ENCODE measurements around the gene PHLPP1.

Gene PHLPP1

GRCh38 chr18:62810682-62811081, 95.3 kb downstream of the PHLPP1 start:
- Mint-ChIP-seq H3K27me3 (no peaks in the 10 kb centered on the region), H3K4me3 (no peak overlapping the region), H3K4me1 (no peaks in the 10 kb centered on the region), H3K36me3 (no peaks in the 10 kb centered on the region), H3K27ac (no peak overlapping the region), H3K9me3 (no peaks in the 10 kb centered on the region)
- DNase-seq: no peak
- CTCF ChIA-PET: interaction anchor here (1.2 kb wide), 1 partner anchor 147 kb away, joined by 3 read pairs; no protein-coding TSS in a partner anchor

GRCh38 chr18:62811674-62812073, 96.3 kb downstream of the PHLPP1 start:
- no peaks in the 10 kb centered on the region for H3K27me3 Mint-ChIP-seq
- H3K36me3 Mint-ChIP-seq: no peaks in the 10 kb centered on the region
- H3K4me1 Mint-ChIP-seq: no peaks in the 10 kb centered on the region
- no peak for DNase-seq
- H3K4me3 Mint-ChIP-seq: no peak overlapping the region
- CTCF ChIA-PET: no interaction called here
- no peak overlapping the region for H3K27ac Mint-ChIP-seq
- H3K9me3 Mint-ChIP-seq: no peaks in the 10 kb centered on the region

GRCh38 chr18:62812242-62812641, 96.9 kb downstream of the PHLPP1 start:
- no peaks in the 10 kb centered on the region for H3K27me3 Mint-ChIP-seq
- H3K4me1 Mint-ChIP-seq: no peaks in the 10 kb centered on the region
- H3K36me3 Mint-ChIP-seq: no peaks in the 10 kb centered on the region
- no peak overlapping the region for H3K4me3 Mint-ChIP-seq
- H3K27ac Mint-ChIP-seq: no peak overlapping the region
- H3K9me3 Mint-ChIP-seq: no peaks in the 10 kb centered on the region
- no peak for DNase-seq
- CTCF ChIA-PET: no interaction called here

- H3K27me3 Mint-ChIP-seq: no peaks in the 10 kb centered on the region
- no peaks in the 10 kb centered on the region for H3K9me3 Mint-ChIP-seq
- no peaks in the 10 kb centered on the region for H3K4me1 Mint-ChIP-seq
- CTCF ChIA-PET: no interaction called here
- H3K4me3 Mint-ChIP-seq: no peak overlapping the region
- DNase-seq: no peak
- no peak overlapping the region for H3K27ac Mint-ChIP-seq
- H3K36me3 Mint-ChIP-seq: no peaks in the 10 kb centered on the region
These were observed 97.5 kb downstream of the PHLPP1 start for GRCh38 chr18:62812876-62813275.

GRCh38 chr18:62814132-62814759, 98.9 kb downstream of the PHLPP1 start:
- CTCF ChIA-PET: no interaction called here
- Mint-ChIP-seq H3K36me3 (no peaks in the 10 kb centered on the region), H3K27me3 (no peaks in the 10 kb centered on the region), H3K4me3 (no peak overlapping the region), H3K4me1 (no peaks in the 10 kb centered on the region), H3K9me3 (no peaks in the 10 kb centered on the region), H3K27ac (no peak overlapping the region)
- DNase-seq: no peak

GRCh38 chr18:62825382-62825781, 110.0 kb downstream of the PHLPP1 start:
- H3K27ac Mint-ChIP-seq: no peak overlapping the region
- H3K27me3 Mint-ChIP-seq: no peaks in the 10 kb centered on the region
- no peak for DNase-seq
- H3K9me3 Mint-ChIP-seq: no peaks in the 10 kb centered on the region
- no peak overlapping the region for H3K4me3 Mint-ChIP-seq
- no peaks in the 10 kb centered on the region for H3K36me3 Mint-ChIP-seq
- CTCF ChIA-PET: no interaction called here
- no peaks in the 10 kb centered on the region for H3K4me1 Mint-ChIP-seq

GRCh38 chr18:62827397-62827796, 112.1 kb downstream of the PHLPP1 start:
- CTCF ChIA-PET: no interaction called here
- Mint-ChIP-seq H3K9me3 (no peaks in the 10 kb centered on the region), H3K4me3 (no peak overlapping the region), H3K36me3 (no peaks in the 10 kb centered on the region), H3K27me3 (no peaks in the 10 kb centered on the region), H3K27ac (no peak overlapping the region), H3K4me1 (no peaks in the 10 kb centered on the region)
- DNase-seq: no peak

GRCh38 chr18:62828091-62828640, 112.8 kb downstream of the PHLPP1 start:
- H3K9me3 Mint-ChIP-seq: no peaks in the 10 kb centered on the region
- no peaks in the 10 kb centered on the region for H3K4me1 Mint-ChIP-seq
- CTCF ChIA-PET: no interaction called here
- no peak for DNase-seq
- H3K4me3 Mint-ChIP-seq: no peak overlapping the region
- H3K36me3 Mint-ChIP-seq: no peaks in the 10 kb centered on the region
- H3K27me3 Mint-ChIP-seq: no peaks in the 10 kb centered on the region
- no peak overlapping the region for H3K27ac Mint-ChIP-seq

- no peaks in the 10 kb centered on the region for H3K9me3 Mint-ChIP-seq
- no peak overlapping the region for H3K27ac Mint-ChIP-seq
- no peaks in the 10 kb centered on the region for H3K27me3 Mint-ChIP-seq
- no peak for DNase-seq
- no peaks in the 10 kb centered on the region for H3K4me1 Mint-ChIP-seq
- H3K4me3 Mint-ChIP-seq: no peak overlapping the region
- CTCF ChIA-PET: no interaction called here
- H3K36me3 Mint-ChIP-seq: no peaks in the 10 kb centered on the region
These were observed 113.5 kb downstream of the PHLPP1 start for GRCh38 chr18:62828852-62829251.

- Mint-ChIP-seq H3K4me1 (no peaks in the 10 kb centered on the region), H3K9me3 (no peaks in the 10 kb centered on the region), H3K4me3 (no peak overlapping the region), H3K36me3 (no peaks in the 10 kb centered on the region), H3K27ac (no peak overlapping the region), H3K27me3 (no peaks in the 10 kb centered on the region)
- no peak for DNase-seq
- CTCF ChIA-PET: no interaction called here
These were observed 114.6 kb downstream of the PHLPP1 start for GRCh38 chr18:62829936-62830335.

- DNase-seq: no peak
- CTCF ChIA-PET: no interaction called here
- Mint-ChIP-seq H3K36me3 (no peaks in the 10 kb centered on the region), H3K27ac (no peak overlapping the region), H3K9me3 (no peaks in the 10 kb centered on the region), H3K27me3 (no peaks in the 10 kb centered on the region), H3K4me3 (no peak overlapping the region), H3K4me1 (no peaks in the 10 kb centered on the region)
These were observed 116.9 kb downstream of the PHLPP1 start for GRCh38 chr18:62832282-62832681.

- CTCF ChIA-PET: no interaction called here
- Mint-ChIP-seq H3K4me1 (no peaks in the 10 kb centered on the region), H3K4me3 (no peak overlapping the region), H3K27ac (no peak overlapping the region), H3K27me3 (no peaks in the 10 kb centered on the region), H3K9me3 (no peaks in the 10 kb centered on the region), H3K36me3 (no peaks in the 10 kb centered on the region)
- no peak for DNase-seq
These were observed 118.2 kb downstream of the PHLPP1 start for GRCh38 chr18:62833494-62833893.

- H3K36me3 Mint-ChIP-seq: no peaks in the 10 kb centered on the region
- CTCF ChIA-PET: no interaction called here
- H3K4me1 Mint-ChIP-seq: no peaks in the 10 kb centered on the region
- H3K27me3 Mint-ChIP-seq: no peaks in the 10 kb centered on the region
- H3K4me3 Mint-ChIP-seq: no peak overlapping the region
- H3K27ac Mint-ChIP-seq: no peak overlapping the region
- no peak for DNase-seq
- H3K9me3 Mint-ChIP-seq: no peaks in the 10 kb centered on the region
These were observed 119.4 kb downstream of the PHLPP1 start for GRCh38 chr18:62834715-62835114.

GRCh38 chr18:62837011-62837410, 121.7 kb downstream of the PHLPP1 start:
- CTCF ChIA-PET: no interaction called here
- H3K4me3 Mint-ChIP-seq: no peak overlapping the region
- no peak for DNase-seq

GRCh38 chr18:62838475-62839098, 123.2 kb downstream of the PHLPP1 start:
- no peaks in the 10 kb centered on the region for H3K4me1 Mint-ChIP-seq
- H3K36me3 Mint-ChIP-seq: no peaks in the 10 kb centered on the region
- H3K4me3 Mint-ChIP-seq: no peak overlapping the region
- no peaks in the 10 kb centered on the region for H3K27me3 Mint-ChIP-seq
- CTCF ChIA-PET: no interaction called here
- no peaks in the 10 kb centered on the region for H3K9me3 Mint-ChIP-seq
- DNase-seq: no peak
- no peak overlapping the region for H3K27ac Mint-ChIP-seq

More at GRCh38 chr18:62837011-62837410, 121.7 kb downstream of the PHLPP1 start:
- no peaks in the 10 kb centered on the region for H3K27me3 Mint-ChIP-seq
- H3K4me1 Mint-ChIP-seq: no peaks in the 10 kb centered on the region
- H3K36me3 Mint-ChIP-seq: no peaks in the 10 kb centered on the region
- H3K27ac Mint-ChIP-seq: no peak overlapping the region
- H3K9me3 Mint-ChIP-seq: no peaks in the 10 kb centered on the region
